Measurements from ENCODE around the gene DLK1.

DNA sequence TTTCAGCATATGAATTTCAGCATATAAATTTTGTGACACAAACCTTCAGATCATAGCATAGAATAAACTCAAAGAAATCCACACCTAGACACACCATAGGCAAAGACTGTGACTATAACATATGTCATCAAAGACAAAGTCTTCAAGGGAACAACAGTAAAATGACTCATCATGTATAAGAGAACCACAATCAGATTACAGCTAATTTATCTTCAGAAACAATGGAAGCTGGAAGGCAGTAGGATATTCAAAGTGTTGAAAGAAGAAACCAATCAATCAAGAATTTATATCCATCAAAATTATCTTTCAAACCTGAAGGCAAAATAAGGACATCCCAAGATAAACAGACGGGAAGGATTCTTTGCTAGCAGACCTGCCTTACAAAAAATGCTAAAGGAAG, 29.0 kb downstream of the DLK1 start:
- TF ChIP-seq, protein P1, sequence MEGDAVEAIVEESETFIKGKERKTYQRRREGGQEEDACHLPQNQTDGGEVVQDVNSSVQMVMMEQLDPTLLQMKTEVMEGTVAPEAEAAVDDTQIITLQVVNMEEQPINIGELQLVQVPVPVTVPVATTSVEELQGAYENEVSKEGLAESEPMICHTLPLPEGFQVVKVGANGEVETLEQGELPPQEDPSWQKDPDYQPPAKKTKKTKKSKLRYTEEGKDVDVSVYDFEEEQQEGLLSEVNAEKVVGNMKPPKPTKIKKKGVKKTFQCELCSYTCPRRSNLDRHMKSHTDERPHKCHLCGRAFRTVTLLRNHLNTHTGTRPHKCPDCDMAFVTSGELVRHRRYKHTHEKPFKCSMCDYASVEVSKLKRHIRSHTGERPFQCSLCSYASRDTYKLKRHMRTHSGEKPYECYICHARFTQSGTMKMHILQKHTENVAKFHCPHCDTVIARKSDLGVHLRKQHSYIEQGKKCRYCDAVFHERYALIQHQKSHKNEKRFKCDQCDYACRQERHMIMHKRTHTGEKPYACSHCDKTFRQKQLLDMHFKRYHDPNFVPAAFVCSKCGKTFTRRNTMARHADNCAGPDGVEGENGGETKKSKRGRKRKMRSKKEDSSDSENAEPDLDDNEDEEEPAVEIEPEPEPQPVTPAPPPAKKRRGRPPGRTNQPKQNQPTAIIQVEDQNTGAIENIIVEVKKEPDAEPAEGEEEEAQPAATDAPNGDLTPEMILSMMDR (IDR thresholded peaks at IDR 0.05): no peak
- no peak for TF ChIP-seq POLR2A (IDR thresholded peaks at IDR 0.05)
- TF ChIP-seq EP300 (IDR thresholded peaks at IDR 0.05): no peak
- TF ChIP-seq POLR2AphosphoS5 (IDR thresholded peaks at IDR 0.05): no peak
